ENCODE measurements around the gene MAGEA2.
"Not testable (repeated sequence)": the region's sequence is repeated elsewhere in the genome, so short reads cannot be mapped to it uniquely, and the experiment has no call there.

DNA sequence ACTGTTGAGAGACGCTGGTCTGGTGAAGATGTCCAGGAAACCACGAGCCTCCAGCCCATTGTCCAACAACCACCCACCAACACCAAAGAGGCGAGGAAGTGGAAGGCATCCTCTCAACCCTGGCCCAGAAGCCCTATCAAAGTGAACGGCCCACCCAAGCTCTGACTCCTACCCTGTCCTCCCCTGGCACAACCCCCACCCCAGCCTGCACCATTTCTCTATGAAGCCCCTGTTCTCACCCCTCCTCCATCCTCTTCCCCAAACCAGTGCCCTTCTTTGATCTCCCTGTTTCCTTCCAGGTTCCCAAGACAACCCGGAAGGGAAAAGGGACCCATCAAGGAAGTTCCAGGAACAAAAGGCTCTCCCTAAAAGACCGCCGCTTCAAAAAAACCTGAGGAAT, 5.9 kb upstream of the MAGEA2 start:
- TF ChIP-seq CTCF (IDR thresholded peaks at IDR 0.05; ENCODE audit: insufficient read depth, low read length); GABPA (IDR thresholded peaks at IDR 0.05; ENCODE audit: low read depth); POLR2AphosphoS5 (IDR thresholded peaks at IDR 0.05; ENCODE audit: low read depth); SPI1 (IDR thresholded peaks at IDR 0.05; ENCODE audit: borderline replicate concordance, low read depth): not testable (repeated sequence)
- TF ChIP-seq, protein P1, sequence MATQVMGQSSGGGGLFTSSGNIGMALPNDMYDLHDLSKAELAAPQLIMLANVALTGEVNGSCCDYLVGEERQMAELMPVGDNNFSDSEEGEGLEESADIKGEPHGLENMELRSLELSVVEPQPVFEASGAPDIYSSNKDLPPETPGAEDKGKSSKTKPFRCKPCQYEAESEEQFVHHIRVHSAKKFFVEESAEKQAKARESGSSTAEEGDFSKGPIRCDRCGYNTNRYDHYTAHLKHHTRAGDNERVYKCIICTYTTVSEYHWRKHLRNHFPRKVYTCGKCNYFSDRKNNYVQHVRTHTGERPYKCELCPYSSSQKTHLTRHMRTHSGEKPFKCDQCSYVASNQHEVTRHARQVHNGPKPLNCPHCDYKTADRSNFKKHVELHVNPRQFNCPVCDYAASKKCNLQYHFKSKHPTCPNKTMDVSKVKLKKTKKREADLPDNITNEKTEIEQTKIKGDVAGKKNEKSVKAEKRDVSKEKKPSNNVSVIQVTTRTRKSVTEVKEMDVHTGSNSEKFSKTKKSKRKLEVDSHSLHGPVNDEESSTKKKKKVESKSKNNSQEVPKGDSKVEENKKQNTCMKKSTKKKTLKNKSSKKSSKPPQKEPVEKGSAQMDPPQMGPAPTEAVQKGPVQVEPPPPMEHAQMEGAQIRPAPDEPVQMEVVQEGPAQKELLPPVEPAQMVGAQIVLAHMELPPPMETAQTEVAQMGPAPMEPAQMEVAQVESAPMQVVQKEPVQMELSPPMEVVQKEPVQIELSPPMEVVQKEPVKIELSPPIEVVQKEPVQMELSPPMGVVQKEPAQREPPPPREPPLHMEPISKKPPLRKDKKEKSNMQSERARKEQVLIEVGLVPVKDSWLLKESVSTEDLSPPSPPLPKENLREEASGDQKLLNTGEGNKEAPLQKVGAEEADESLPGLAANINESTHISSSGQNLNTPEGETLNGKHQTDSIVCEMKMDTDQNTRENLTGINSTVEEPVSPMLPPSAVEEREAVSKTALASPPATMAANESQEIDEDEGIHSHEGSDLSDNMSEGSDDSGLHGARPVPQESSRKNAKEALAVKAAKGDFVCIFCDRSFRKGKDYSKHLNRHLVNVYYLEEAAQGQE (IDR thresholded peaks at IDR 0.05; ENCODE audit: insufficient replicate concordance, low read depth), result not testable (repeated sequence)
